Adrenal gland (tissue), 5 donors: ENCODE data around the gene SLC38A1.

Experiments
- CTCF ChIP-seq, 6 experiments: fragments of 450-650 bp in 4 of 6; fragments of 200-600 bp in 2 of 6; sonication (generic) in 1 of 6; IDR thresholded peaks; 1 replicate in 5 of 6; 2 replicates in 1 of 6; pipeline versions ENCODE4 v1.5.1 to v1.8.0; 2016 to 2021; ENCODE audit warnings: antibody characterized with exemption in 6 of 6, mild to moderate bottlenecking in 2 of 6, moderate library complexity in 1 of 6
- POLR2A ChIP-seq, 2 donors: fragments of 450-650 bp; IDR thresholded peaks; one replicate each; pipeline ENCODE4 v1.6.1; 2017; ENCODE audit warnings: antibody characterized with exemption in 2 of 2, mild to moderate bottlenecking in 2 of 2, moderate library complexity in 1 of 2
- donor health status: DM: no; HTN: no; CAD: no.

- TF ChIP-seq CTCF (IDR thresholded peaks at IDR 0.05) = no peak
- TF ChIP-seq POLR2A (IDR thresholded peaks at IDR 0.05) = no peak
Observed at GRCh38 chr12:46183112-46183511, 85.7 kb downstream of the SLC38A1 start.
